Sigmoid colon (tissue), 7 donors: ENCODE measurements around the gene TXNDC11. TPM values are rescaled to one million over a fixed set of nuclear protein-coding genes. Genes with fewer than 3 reads are reported as not detected.
A peak's percentile ranks its signal among the peaks of the same experiment; 100 is the strongest.

Experiments used
- DNase-seq: peaks from one replicate; pipeline ENCODE4 v3.0.0-alpha.2; 2019
- H3K27ac ChIP-seq, 4 donors: fragments of 200-600 bp; sonication (generic); one replicate each; pipeline ENCODE4 v1.5.1; 2016 to 2019; ENCODE audit warnings: mild to moderate bottlenecking in 1 of 4
- H3K27me3 ChIP-seq, 3 donors: fragments of 200-600 bp; sonication (generic); one replicate each; pipeline ENCODE4 v1.5.1; 2019; ENCODE audit warnings: mild to moderate bottlenecking in 1 of 3
- H3K36me3 ChIP-seq, 4 donors: fragments of 200-600 bp; sonication (generic); one replicate each; pipeline ENCODE4 v1.5.1; 2016 to 2019
- H3K4me1 ChIP-seq, 4 donors: fragments of 200-600 bp; sonication (generic); one replicate each; pipeline ENCODE4 v1.5.1; 2017 to 2019
- H3K4me3 ChIP-seq, 4 donors: fragments of 200-600 bp; sonication (generic); one replicate each; pipeline ENCODE4 v1.5.1; 2017 to 2019; ENCODE audit warnings: mild to moderate bottlenecking in 2 of 4, moderate library complexity in 1 of 4
- H3K9me3 ChIP-seq, 4 donors: fragments of 200-600 bp in 3 of 4; sonication (generic) in 3 of 4; one replicate each; pipeline versions ENCODE4 v1.5.1 to v1.6.1; 2013 to 2019
- EP300 ChIP-seq, 4 donors: sonication (generic); formaldehyde crosslinking; IDR thresholded peaks; one replicate each; pipeline ENCODE4 v1.6.1; 2017; ENCODE audit warnings: antibody characterized with exemption in 4 of 4
- POLR2A ChIP-seq, 2 donors: fragments of 450-650 bp; IDR thresholded peaks; one replicate each; pipeline ENCODE4 v1.6.1; 2016; ENCODE audit warnings: antibody characterized with exemption in 2 of 2, mild to moderate bottlenecking in 2 of 2, moderate library complexity in 2 of 2
- POLR2AphosphoS5 ChIP-seq, 4 donors: sonication (generic); formaldehyde crosslinking; IDR thresholded peaks; one replicate each; pipeline ENCODE4 v1.6.1; 2017; ENCODE audit warnings: antibody characterized with exemption in 4 of 4
- WGBS, 2 donors: extraction: QIAGEN DNeasy Blood & Tissue Kit; methylation state at CpG; one replicate each; pipeline ENCODE4 v1.1.7; 2013; 5-methylcytosine and 5-hydroxymethylcytosine counted together
- intact Hi-C: fragments of 100-400 bp; cut with DNase I; formaldehyde crosslinking; loops from one replicate; pipeline ENCODE4 v1.15.1; 2023
- polyA plus RNA-seq, 3 donors: library from polyadenylated mRNA; stranded (reverse); fragments of 200-250 nt; gene quantifications; one replicate each; pipeline ENCODE4 v1.2.3, GENCODE V29; 2013
- total RNA-seq, 4 donors: library from RNA; depleted of rRNA; stranded (reverse); fragments of >200 nt; gene quantifications; one replicate each; pipeline ENCODE4 v1.1.0, GENCODE V29; 2016
- TF ChIP-seq, protein P1 (sequence below), 4 experiments: fragments of 450-650 bp in 3 of 4; fragments of 200-600 bp in 1 of 4; IDR thresholded peaks; one replicate each; pipeline ENCODE4 v1.5.1; 2016 to 2019; ENCODE audit warnings: antibody characterized with exemption in 4 of 4, mild to moderate bottlenecking in 3 of 4, moderate library complexity in 2 of 4
- donor health status: healthy with polysubstance abuse.
- donor health status: Bipolar disorder and iron deficiency.
- donor health status: healthy.

Gene TXNDC11
- total and polyA plus RNA-seq, 7 donors = 25.3 to 54.0 (median 34.9) TPM

- WGBS, 2 donors = 87% methylated on average over 15 of the region's 15 CpGs
Observed at GRCh38 chr16:11738742-11739544, 3.7 kb downstream of the TXNDC11 start.

DNA sequence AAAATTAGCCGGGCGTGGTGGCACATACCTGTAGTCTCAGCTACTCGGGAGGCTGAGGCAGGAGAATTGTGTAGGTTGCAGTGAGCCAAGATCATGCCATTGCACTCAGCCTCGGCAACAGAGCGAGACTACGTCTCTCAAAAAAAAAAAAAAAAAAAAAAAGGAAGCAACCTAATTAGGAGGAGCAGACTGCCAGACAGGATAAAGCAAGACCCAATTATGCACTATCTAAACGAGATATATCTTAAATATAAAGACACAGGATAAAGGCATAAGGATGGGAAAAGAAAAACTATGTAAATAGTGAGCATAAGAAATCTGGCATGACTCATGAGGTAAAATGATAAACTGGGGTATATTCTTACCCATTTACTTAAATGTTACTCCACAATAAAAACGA, 4.9 kb downstream of the TXNDC11 start:
- no peak overlapping the region for H3K27ac ChIP-seq
- no peaks in the 10 kb centered on the region for H3K27me3 ChIP-seq
- H3K36me3 ChIP-seq = peaks cover 0 to 38% (median 23%) of the 10 kb centered on the region in 4 donors
- no peak for DNase-seq
- H3K4me1 ChIP-seq = peaks cover 0 to 68% (median 38%) of the 10 kb centered on the region in 4 donors
- 78 to 82% methylated on average over 8 of the region's 8 CpGs for WGBS, 2 donors
- H3K4me3 ChIP-seq = no peak overlapping the region
- intact Hi-C loops = no loop called here
- no peak for TF ChIP-seq EP300 (IDR thresholded peaks at IDR 0.05)
- no peaks in the 10 kb centered on the region for H3K9me3 ChIP-seq

More at GRCh38 chr16:11738742-11739544, 3.7 kb downstream of the TXNDC11 start:
- TF ChIP-seq, protein P1, sequence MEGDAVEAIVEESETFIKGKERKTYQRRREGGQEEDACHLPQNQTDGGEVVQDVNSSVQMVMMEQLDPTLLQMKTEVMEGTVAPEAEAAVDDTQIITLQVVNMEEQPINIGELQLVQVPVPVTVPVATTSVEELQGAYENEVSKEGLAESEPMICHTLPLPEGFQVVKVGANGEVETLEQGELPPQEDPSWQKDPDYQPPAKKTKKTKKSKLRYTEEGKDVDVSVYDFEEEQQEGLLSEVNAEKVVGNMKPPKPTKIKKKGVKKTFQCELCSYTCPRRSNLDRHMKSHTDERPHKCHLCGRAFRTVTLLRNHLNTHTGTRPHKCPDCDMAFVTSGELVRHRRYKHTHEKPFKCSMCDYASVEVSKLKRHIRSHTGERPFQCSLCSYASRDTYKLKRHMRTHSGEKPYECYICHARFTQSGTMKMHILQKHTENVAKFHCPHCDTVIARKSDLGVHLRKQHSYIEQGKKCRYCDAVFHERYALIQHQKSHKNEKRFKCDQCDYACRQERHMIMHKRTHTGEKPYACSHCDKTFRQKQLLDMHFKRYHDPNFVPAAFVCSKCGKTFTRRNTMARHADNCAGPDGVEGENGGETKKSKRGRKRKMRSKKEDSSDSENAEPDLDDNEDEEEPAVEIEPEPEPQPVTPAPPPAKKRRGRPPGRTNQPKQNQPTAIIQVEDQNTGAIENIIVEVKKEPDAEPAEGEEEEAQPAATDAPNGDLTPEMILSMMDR (IDR thresholded peaks at IDR 0.05) = no peak
- TF ChIP-seq EP300 (IDR thresholded peaks at IDR 0.05) (no peak), POLR2AphosphoS5 (IDR thresholded peaks at IDR 0.05) (no peak), POLR2A (IDR thresholded peaks at IDR 0.05) (no peak)
- peaks cover 0 to 65% (median 46%) of the 10 kb centered on the region in 4 donors for H3K4me1 ChIP-seq
- H3K9me3 ChIP-seq = no peaks in the 10 kb centered on the region
- H3K4me3 ChIP-seq = no peak overlapping the region
- H3K27me3 ChIP-seq = no peaks in the 10 kb centered on the region
- no peak for DNase-seq
- intact Hi-C loops = no loop called here
- H3K36me3 ChIP-seq = peaks cover 0 to 26% (median 14%) of the 10 kb centered on the region in 4 donors
- H3K27ac ChIP-seq = no peak overlapping the region

GRCh38 chr16:11736903-11737302, 5.8 kb downstream of the TXNDC11 start:
- H3K36me3 ChIP-seq = peaks cover 0 to 46% (median 31%) of the 10 kb centered on the region in 4 donors
- H3K4me3 ChIP-seq = no peak overlapping the region
- WGBS, 2 donors = 80 to 90% methylated on average over 6 of the region's 6 CpGs
- H3K9me3 ChIP-seq = no peaks in the 10 kb centered on the region
- H3K27ac ChIP-seq = no peak overlapping the region
- intact Hi-C loops = no loop called here
- no peaks in the 10 kb centered on the region for H3K27me3 ChIP-seq
- TF ChIP-seq EP300 (IDR thresholded peaks at IDR 0.05) (no peak), POLR2AphosphoS5 (IDR thresholded peaks at IDR 0.05) (no peak), POLR2A (IDR thresholded peaks at IDR 0.05) (no peak)
- TF ChIP-seq, protein P1 (IDR thresholded peaks at IDR 0.05) = no peak
- DNase-seq = no peak
- H3K4me1 ChIP-seq = peaks cover 0 to 68% (median 38%) of the 10 kb centered on the region in 4 donors

DNA sequence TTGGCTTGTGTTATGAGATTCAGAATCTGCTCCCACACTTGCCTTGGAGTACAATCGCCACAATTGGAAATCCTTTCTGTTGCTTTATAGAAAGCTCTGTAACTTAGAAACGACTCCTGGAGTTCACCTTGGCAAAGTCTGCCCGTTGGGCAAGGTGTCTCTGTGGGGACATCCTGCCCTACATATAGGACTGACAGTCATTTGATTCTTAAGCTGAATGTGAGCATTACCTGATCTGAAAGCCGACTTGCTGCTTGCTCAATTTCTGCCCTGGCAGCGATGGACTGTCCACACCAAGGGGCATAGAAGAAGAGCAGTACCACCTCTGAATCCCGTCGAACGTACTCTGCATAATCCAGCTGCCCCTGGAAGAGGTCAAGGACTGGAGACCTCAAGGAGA, 6.9 kb downstream of the TXNDC11 start:
- Histone ChIP-seq H3K9me3 (no peaks in the 10 kb centered on the region), H3K36me3 (peaks cover 0 to 57% (median 32%) of the 10 kb centered on the region in 4 donors), H3K4me3 (no peak overlapping the region), H3K27ac (peak overlapping the region in 2 of 4 donors; percentile 15 to 24), H3K27me3 (no peaks in the 10 kb centered on the region), H3K4me1 (peaks cover 0 to 60% (median 28%) of the 10 kb centered on the region in 4 donors)
- no peak for DNase-seq
- WGBS, 2 donors = 86 to 88% methylated on average over 8 of the region's 8 CpGs
- TF ChIP-seq POLR2AphosphoS5 (IDR thresholded peaks at IDR 0.05) = no peak
- no peak for TF ChIP-seq POLR2A (IDR thresholded peaks at IDR 0.05)
- TF ChIP-seq, protein P1 (IDR thresholded peaks at IDR 0.05) = no peak
- no peak for TF ChIP-seq EP300 (IDR thresholded peaks at IDR 0.05)
- intact Hi-C loops = no loop called here

DNA sequence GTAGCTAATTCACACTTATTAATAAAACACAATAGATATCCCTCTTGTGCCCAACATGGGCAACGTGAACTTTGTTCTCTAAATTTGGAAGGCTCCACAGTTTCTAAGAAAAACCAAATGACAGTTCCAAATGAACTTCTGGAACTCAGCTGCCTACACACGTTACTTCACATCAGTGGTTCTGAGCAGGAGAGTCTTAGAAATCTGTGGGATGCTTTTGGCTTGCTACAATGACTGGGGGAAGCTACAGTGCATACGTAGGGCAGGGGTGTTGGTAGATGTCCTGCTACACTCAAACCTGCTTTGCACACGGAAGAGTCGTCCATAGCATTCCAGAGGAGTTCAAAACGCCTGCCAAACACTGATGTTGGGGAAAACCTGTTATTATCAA, 8.0 kb downstream of the TXNDC11 start:
- H3K27me3 ChIP-seq = no peaks in the 10 kb centered on the region
- H3K36me3 ChIP-seq = peaks cover 0 to 68% (median 39%) of the 10 kb centered on the region in 4 donors
- intact Hi-C loops = no loop called here
- DNase-seq = no peak
- H3K27ac ChIP-seq = peak overlapping the region in 3 of 4 donors; percentile 17 to 63 (median 58)
- H3K9me3 ChIP-seq = no peaks in the 10 kb centered on the region
- H3K4me1 ChIP-seq = peaks cover 0 to 49% (median 20%) of the 10 kb centered on the region in 4 donors
- WGBS, 2 donors = 77 to 85% methylated on average over 6 of the region's 6 CpGs
- TF ChIP-seq, protein P1 (IDR thresholded peaks at IDR 0.05) = no peak
- TF ChIP-seq POLR2AphosphoS5 (IDR thresholded peaks at IDR 0.05) = no peak
- no peak for TF ChIP-seq EP300 (IDR thresholded peaks at IDR 0.05)
- no peak for TF ChIP-seq POLR2A (IDR thresholded peaks at IDR 0.05)
- no peak overlapping the region for H3K4me3 ChIP-seq
